ENCODE measurements around the gene PRDM16.

- no peak for TF ChIP-seq CTCF (conservative IDR thresholded peaks at IDR 0.05; ENCODE audit: low read length)
- no peak for TF ChIP-seq EZH2phosphoT487 (IDR thresholded peaks at IDR 0.05; ENCODE audit: borderline replicate concordance)
These were observed 135.7 kb downstream of the PRDM16 start for GRCh38 chr1:3204725-3205124.
